ENCODE measurements around the gene PHPT1. TPM values are rescaled to one million over a fixed set of nuclear protein-coding genes. Genes with fewer than 3 reads are reported as not detected.

The PHPT1 gene
- total RNA-seq, 2 donors from 2014 or later, result 37.5 to 92.1 TPM

DNA sequence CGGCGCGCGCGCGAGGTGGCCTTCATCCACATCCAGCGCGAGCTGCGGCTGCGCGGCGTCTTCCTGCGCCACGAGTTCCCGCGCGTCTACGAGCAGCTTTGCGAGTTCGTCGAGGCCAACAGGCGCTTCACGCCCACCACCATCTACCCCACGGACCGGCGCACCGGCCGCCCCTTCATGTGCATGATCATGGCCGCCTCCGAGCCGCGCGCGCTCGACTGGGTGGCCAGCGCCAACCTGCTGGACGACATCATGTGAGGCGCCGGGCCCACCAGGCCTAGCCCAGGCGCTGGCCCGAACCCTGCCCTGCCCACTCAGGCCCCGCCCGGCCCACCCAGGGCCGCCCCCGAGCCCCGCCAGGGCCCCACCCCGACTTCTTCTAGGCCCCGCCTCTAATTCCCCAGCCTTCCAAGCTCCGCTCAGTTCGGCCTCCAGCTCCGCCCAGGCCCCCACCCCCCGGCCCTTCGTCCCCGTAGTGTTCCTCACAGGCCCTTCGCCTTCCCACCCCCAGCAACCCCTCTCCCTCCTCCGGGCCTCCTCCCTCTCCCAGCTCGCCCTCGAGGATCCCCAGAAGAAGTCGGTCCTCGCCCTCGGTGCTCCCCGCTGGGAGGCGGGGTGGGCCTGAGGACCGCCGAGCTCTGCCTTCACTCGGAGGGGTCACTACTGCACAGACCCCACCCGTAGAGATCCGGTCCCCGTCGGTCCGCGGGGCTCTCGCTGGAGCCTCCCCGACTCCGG is 2.0 kb upstream of the PHPT1 start:
- Histone ChIP-seq H3K27ac (peak overlapping the region in 1 of 2 donors; percentile 83), H3K4me1 (ENCODE audit: control insufficient read depth in 1 of 2, low read depth in 2 of 2) (peaks cover 17 to 56% of the 10 kb centered on the region in 2 donors), H3K4me3 (peak overlapping the region; percentile 99), H3K36me3 (no peaks in the 10 kb centered on the region), H3K27me3 (replicated peaks; ENCODE audit: insufficient read depth) (peaks cover 7% of the 10 kb centered on the region), H3K9me3 (no peaks in the 10 kb centered on the region)
- ATAC-seq (ENCODE audit: insufficient number of reproducible peaks, low FRiP score, low read depth), result no peak
- TF ChIP-seq, protein P1, sequence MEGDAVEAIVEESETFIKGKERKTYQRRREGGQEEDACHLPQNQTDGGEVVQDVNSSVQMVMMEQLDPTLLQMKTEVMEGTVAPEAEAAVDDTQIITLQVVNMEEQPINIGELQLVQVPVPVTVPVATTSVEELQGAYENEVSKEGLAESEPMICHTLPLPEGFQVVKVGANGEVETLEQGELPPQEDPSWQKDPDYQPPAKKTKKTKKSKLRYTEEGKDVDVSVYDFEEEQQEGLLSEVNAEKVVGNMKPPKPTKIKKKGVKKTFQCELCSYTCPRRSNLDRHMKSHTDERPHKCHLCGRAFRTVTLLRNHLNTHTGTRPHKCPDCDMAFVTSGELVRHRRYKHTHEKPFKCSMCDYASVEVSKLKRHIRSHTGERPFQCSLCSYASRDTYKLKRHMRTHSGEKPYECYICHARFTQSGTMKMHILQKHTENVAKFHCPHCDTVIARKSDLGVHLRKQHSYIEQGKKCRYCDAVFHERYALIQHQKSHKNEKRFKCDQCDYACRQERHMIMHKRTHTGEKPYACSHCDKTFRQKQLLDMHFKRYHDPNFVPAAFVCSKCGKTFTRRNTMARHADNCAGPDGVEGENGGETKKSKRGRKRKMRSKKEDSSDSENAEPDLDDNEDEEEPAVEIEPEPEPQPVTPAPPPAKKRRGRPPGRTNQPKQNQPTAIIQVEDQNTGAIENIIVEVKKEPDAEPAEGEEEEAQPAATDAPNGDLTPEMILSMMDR (IDR thresholded peaks at IDR 0.05), result no peak
- no peak for DNase-seq (ENCODE audit: low spot score)

DNA sequence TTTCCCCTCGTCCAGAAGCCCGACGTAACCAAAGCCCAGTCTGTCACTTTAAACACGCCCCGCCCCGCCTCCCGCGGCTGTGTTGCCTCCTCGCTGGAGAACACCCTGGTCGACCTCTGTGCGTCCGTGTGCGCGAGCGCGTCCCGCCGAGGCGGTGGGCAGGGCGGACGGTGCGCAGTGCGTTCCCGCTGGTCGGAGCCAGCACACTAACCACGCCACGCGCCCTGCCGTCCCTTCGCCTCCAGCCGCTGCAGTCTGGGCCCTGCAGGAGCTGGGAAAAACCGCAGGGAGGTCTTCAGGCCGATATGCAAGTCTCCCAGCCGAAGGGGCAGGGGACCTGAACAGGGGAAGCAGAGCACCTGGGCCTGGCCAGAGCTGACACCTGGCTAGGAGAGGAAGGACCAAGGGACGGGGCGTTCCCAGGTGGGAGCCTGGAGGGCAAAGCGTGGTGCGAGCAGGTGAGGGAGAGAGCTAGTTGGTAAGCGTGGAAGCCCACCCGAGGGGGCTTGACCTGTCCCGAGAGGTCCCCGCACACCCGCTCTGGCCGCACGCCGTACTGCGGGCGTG is 1.3 kb upstream of the PHPT1 start:
- Histone ChIP-seq H3K4me1 (ENCODE audit: control insufficient read depth in 1 of 2, low read depth in 2 of 2) (peaks cover 17 to 51% of the 10 kb centered on the region in 2 donors), H3K9me3 (no peaks in the 10 kb centered on the region), H3K27me3 (replicated peaks; ENCODE audit: insufficient read depth) (peaks cover 7% of the 10 kb centered on the region), H3K36me3 (no peaks in the 10 kb centered on the region), H3K4me3 (peak overlapping the region; percentile 99), H3K27ac (peak overlapping the region; percentile 80 to 83)
- ATAC-seq (ENCODE audit: insufficient number of reproducible peaks, low FRiP score, low read depth) (no peak), DNase-seq (ENCODE audit: low spot score) (peak; percentile 56)
- TF ChIP-seq, protein P1 (IDR thresholded peaks at IDR 0.05), result no peak

DNA sequence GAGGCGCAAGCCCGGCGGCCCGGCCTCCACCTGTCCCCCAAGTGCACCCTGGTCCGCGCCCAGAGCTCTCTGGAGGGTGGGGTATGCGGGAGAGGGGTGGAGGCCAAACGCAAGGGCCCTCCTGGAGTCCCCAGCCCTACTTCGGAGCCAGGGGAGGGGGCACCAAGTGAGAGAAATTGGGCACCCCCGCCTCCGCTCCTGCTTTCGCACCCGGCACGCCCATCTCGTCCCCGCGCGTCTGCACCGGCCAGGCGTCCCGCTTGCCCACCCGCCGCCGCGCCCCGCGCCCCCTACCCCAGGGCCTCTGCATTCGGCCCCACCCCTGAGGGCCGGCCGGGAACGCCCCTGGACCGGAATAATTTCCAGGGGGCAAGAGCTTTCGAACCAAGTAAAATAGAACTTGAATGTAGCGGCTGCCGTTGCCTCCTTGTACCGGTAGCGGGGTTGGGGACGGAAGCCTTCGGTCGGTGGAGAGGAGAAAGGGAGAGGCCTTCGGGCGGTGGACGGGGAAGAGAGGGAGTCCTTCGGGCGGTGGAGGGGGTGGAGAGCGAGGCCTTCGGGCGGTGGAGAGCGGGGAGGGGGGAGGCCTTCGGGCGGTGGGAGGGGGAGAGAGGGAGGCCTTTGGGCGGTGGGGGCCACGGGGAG is 694 bp upstream of the PHPT1 start:
- Histone ChIP-seq H3K27me3 (replicated peaks; ENCODE audit: insufficient read depth) (peaks cover 7% of the 10 kb centered on the region), H3K36me3 (no peaks in the 10 kb centered on the region), H3K4me3 (peak overlapping the region; percentile 99), H3K9me3 (no peaks in the 10 kb centered on the region), H3K27ac (peak overlapping the region; percentile 80 to 83), H3K4me1 (ENCODE audit: control insufficient read depth in 1 of 2, low read depth in 2 of 2) (peaks cover 11 to 45% of the 10 kb centered on the region in 2 donors)
- TF ChIP-seq, protein P1 (IDR thresholded peaks at IDR 0.05), result peak; percentile 3
- DNase-seq (ENCODE audit: low spot score) (no peak), ATAC-seq (ENCODE audit: insufficient number of reproducible peaks, low FRiP score, low read depth) (peak; percentile 8)

GRCh38 chr9:136849960-136850865 is 1.0 kb downstream of the PHPT1 start:
- Histone ChIP-seq H3K9me3 (no peaks in the 10 kb centered on the region), H3K4me3 (peak overlapping the region; percentile 99), H3K27me3 (replicated peaks; ENCODE audit: insufficient read depth) (peaks cover 3% of the 10 kb centered on the region), H3K4me1 (ENCODE audit: control insufficient read depth in 1 of 2, low read depth in 2 of 2) (peaks cover 6 to 36% of the 10 kb centered on the region in 2 donors), H3K36me3 (no peaks in the 10 kb centered on the region), H3K27ac (peak overlapping the region; percentile 59 to 66)
- ATAC-seq (ENCODE audit: insufficient number of reproducible peaks, low FRiP score, low read depth) (no peak), DNase-seq (ENCODE audit: low spot score) (no peak)
- TF ChIP-seq, protein P1 (IDR thresholded peaks at IDR 0.05), result no peak

Measured in thoracic aorta (tissue), 2 donors.